ENCODE measurements around the gene SERTAD4.
"Not testable (repeated sequence)": the region's sequence is repeated elsewhere in the genome, so short reads cannot be mapped to it uniquely, and the experiment has no call there.

Gene SERTAD4

DNA sequence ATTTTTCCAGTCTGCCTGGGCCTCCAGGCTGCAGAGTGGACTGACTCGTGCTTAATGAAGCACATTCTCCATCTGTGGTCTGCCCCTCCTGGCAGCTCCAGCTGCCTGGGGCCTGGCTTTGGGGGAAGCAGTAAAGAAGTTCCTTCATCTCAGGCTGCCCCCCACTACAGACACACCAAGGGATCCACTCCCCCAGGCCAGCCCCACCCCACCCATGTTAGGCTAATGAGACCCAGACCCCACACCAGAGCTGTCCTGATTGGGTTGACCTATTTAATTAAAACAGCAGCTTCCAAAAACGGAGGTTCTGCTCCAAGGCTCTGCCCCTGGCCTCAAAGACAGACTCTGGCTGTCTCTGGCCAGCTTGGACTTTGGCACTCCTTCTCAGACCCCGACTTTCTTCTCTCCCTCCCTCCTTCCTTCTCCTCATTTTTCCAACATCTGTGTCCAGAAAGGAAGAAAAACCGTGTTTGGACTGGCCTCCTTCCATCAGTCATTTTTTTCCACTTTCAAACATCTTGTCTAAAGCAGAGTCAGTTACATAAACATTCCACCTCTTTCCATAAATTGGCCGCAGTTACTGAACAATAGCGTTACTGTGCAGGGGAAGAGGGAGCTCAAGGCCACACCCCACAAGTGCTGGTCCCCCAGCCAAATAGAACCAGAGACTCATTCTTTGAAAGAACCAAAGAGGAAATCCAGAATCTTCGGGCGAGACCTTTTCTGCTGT, 29.7 kb downstream of the SERTAD4 start:
- no peak for DNase-seq

DNA sequence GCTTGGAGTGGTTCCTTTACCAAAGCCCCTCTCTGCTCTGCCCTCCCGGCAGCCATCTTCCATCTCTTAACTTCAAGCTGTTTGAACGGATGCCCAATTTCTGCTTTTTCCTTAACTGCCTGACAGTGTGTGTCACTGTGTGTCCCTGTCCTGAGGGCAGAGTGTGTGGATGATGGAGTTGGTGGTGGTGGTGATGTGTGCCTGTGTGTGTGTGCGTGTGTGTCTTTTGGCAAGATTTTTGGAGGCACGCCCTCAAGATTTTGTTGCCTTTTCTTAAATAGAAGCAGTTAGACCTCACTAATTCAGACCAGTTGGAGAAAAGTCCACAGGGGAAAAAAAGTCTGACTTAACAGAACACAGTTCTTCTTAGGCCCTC, 30.3 kb downstream of the SERTAD4 start:
- DNase-seq: no peak

DNA sequence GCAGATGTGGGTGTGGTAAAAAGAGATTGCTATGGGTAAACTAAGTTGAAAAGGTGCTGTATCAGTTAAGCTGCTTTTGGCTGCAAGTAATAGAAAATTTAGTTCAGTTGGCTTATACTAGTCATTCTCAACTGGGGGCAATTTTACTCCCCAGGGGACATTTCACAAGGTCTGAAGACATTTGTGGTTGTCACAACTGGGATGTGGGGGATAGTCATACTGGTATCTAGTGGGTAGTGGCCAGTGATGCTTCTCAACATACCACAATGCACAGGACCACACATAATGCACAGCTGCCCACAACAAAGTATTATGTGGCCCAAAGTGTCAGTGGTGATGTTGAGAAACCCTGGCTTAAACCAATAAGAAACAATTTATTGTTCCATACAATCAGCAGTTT, 31.4 kb downstream of the SERTAD4 start:
- DNase-seq: no peak

DNA sequence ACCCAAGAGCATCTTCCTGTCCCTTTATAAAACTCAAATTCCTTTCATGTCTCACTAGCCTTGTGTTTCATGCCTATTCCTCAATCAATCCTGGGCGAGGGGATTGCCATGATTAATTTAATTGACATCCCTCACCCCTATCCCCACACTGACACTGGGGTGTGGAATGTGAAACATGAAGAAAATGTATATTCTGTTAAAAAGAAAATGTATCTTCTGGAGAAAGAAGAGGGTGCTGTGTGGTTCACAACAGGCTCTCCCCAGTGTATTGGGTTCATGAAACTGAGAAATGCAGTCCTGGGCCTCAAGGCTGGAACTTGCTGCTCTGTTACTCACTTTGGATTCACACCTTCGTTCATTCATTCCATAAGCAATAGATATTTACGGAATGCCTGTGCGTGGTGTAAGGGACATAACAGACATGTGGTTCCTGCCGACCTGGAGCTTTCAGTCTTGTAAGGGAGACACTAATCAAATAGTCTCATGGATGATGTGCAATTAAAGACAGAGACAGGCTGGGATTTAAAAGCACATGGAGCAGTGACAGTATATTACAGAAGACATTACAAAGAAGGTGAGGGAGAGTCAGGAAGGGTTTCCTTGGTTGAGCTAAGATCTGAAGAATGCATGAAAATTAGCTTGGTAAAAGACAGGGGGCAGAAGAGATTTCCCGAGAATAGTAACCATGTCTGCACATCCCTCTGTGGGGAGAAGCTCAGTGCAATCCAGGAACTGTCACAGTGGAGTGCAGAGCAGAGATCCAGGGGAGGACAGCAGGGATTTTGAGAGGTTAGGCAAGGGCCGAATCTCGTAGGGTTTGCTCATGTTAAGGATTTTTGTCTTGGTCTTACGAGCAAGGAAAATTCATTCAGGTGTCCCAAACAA, 32.1 kb downstream of the SERTAD4 start:
- no peak for DNase-seq

DNA sequence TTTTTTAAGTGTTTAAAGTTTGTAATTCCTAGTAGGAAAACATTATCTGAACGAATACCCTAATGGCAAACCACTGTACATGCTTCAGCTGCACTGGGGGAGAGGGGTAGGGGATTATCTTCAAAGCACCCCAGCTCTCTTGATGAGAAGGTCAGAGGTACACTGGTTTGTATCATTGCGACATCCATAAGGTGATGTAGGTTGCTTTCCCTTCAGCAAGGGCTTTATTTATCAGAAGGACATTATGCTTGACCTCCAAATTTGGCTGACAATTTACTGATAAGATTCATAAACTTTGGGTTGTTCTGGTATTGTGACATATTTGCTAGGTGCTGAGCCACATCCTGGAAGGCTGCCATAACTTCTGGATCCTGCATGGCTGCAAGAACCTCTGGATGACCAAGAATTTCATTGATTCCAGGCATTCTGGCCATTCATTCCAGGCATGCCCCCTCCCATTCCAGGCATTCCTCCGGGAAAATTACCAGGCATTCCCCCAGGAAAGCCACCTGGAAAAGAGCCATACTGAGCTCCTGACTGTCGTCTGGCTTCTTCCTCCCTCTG, 32.9 kb downstream of the SERTAD4 start:
- not testable (repeated sequence) for DNase-seq

DNA sequence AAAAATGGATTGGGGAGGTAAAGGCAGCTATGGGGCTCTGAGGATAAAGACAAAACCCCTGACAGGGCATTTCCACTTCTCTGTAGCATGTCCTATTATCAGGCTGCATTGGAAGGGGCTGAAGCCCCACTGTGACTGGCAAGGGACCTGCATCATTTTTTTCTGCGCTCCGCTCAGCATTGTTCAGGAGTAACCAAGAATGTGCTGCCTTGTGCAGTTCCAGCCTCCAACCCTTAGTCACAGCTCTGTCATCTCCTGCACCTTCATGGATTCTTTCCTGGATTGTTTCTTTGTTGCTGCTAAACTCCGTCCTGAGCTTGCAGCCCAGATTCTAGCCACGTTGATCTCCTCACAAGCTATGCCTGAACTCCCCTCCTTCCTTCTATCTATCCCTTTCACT, 37.4 kb downstream of the SERTAD4 start:
- no peak for DNase-seq

DNA sequence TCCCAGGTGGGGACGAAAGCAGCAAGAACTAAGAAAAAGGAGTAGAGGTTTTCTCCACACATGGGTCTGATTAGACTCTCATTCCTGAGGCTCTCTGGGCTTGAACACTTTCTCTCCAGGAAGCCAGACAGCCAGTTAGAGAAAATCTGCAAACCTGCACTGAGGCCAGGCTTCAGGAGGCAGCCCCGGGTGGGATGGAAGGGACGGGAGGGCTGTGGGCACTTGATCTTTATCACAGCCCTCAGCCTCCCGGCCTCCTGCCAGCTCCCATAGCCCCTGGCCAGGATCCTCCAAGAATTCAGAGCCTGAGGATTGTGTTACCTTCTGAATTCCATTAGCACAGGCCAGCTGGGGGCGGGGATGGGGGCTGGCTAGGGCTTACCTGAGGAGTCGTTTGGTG, 40.1 kb downstream of the SERTAD4 start:
- DNase-seq: no peak

DNA sequence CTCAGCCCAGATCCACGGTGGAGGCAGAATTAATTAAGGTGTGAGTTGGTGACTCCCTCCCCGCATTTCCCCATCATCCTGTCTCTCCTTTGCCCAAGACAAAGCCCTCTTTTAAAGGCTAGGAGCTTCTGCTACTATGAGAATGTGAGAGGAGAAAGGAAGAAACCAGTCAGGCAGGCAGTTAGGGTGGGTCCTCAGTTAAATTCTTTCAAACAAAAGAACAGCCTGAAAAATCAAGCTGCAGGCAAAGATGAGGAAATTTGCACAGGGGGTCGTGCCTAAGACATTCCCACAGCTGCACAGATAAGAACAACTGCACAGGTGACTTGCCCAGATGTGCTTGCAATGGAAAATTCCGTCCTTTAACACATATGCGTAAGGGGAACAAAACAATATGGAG, 47.6 kb downstream of the SERTAD4 start:
- DNase-seq: no peak

DNA sequence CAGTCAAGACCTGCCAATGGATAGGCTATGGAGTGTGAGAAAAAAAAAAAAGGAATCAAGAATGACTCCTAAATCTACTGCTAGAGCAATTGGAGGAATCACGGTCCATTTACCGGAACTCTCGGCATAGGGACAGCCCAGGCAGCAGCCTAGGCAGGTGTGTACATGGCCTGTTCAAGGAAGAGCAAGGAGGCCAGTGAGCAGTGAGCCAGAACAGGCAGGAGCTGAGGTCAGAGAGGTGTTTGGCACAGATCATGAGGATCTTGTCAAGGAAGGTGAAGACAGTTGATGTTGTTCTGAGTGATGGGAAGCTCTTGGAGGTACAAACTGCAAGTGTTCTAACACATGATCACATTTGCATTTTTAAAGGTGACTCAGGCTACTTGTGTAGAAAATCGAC, 55.5 kb downstream of the SERTAD4 start:
- no peak for DNase-seq

DNA sequence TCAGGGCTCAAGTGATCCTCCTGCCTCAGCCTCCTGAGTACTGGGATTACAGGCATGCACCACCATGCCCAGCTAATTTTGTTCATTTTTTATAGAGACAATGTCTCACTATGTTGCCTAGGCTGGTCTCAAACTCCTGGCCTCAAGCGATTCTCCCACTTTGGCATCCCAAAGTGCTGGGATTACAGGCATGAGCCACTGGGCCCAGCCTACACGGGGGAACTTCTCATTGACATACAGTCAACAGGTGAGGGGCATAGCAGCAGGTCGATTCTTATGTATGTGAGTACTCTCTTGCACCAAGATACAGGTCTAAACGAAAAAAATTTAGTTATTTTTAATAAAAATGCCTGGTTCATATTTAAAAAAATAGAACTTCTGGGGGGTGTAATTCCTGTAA, 56.7 kb downstream of the SERTAD4 start:
- no peak for DNase-seq

DNA sequence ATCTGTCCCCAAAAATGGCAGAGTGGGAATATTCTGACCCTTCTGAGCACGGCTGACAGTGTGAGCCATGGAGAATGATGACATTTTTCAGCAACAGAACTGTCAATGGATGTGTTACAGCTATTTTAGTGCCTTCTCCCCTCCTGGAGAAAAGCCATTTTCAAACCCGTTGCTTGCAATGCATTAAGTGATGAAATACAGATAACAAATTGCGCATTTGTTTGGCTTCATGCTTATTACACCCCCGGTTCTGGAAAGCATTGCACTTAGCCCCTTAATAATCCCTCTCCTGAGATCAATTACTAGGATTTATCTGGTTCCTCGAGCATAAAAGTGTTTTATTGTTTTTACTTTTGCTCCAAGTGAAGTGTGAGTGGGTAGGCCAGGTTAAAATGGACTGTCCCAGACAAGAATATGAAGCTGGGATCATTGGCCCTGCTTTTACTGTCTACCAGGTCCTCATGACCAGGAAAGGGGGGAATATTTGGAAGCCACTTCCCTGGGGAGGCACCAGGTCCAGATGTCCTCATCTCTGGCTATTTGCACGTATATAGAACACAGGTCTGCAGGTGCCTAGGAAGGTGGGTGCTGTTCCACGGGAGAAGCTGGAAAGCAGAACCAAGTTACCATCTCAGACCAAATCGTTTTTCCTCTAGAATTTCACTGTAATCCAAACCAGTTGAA, 58.6 kb downstream of the SERTAD4 start:
- DNase-seq: no peak

DNA sequence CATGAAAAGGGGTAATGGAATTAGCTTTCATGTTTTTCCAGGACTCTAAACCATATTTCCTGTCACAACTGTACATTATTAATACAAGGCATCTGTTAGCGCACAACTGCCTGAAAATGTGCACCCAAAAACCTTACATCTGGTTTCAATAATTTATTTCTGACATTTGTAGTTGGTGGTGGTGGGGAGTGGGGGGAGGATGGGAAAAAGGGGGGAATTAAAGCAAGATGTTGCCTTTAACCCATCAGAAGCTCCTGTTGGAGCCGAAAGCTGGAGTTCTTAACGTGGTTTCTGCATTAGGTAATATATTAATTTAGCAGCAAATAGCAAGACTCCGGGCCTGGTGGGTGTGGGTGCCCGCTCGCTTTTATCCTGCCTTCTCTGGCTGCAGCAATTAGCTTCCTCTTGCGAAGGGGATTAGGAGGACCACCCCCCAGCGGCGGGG, 59.2 kb downstream of the SERTAD4 start:
- DNase-seq: no peak

DNA sequence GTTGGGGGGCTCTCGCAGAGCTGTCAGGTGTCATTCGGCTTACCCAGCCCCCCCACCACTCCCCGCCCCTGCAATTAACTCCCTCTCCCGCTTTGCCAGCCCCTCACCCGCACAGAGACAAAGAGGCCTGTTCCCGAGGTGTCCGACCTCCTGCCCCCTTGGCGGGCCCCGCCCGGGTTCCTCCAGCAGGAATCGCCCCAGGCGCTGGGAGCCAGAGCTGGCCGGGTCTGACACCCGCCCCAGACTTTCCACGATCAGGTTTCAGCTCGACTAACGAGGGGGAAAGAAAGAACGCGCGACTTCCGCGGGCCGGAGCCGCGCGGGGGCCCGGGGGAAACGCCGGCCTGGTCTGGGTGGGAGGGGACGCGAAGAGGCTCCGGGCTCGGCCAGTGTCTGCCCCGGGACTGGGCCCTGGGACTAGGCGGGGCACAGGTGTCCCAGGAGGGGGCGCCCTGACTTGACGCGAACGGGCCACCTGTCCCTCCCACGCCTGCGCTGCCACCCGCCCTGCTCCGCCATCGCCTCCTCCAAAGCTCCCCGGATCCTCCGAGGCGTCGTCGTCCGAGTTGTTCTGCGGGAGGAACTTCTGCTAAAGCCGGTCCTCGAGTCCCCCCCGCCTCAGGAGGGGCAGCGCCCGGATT, 59.8 kb downstream of the SERTAD4 start:
- DNase-seq: no peak

DNA sequence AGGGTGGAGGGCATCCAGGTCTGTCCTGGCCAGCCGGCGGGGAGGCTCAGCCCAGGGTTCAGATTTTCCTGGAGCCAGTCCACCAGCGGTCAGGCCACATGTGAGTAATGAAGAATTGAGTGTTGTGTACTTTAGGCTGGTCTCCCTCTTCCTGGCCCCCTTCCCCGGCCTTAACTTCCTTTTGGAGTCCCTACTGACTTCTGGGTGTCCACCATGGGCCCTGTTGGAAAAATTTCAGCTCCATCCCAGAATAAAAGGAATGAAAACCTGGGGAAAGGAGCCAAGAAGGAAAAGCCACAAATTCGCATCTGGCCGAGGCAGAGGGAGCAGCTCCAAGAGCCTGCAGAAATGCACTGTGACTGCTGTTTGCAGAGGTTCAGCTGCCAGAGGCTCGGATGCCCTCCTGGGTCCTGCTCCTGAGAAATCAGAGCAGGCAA, 60.6 kb downstream of the SERTAD4 start:
- DNase-seq: no peak

DNA sequence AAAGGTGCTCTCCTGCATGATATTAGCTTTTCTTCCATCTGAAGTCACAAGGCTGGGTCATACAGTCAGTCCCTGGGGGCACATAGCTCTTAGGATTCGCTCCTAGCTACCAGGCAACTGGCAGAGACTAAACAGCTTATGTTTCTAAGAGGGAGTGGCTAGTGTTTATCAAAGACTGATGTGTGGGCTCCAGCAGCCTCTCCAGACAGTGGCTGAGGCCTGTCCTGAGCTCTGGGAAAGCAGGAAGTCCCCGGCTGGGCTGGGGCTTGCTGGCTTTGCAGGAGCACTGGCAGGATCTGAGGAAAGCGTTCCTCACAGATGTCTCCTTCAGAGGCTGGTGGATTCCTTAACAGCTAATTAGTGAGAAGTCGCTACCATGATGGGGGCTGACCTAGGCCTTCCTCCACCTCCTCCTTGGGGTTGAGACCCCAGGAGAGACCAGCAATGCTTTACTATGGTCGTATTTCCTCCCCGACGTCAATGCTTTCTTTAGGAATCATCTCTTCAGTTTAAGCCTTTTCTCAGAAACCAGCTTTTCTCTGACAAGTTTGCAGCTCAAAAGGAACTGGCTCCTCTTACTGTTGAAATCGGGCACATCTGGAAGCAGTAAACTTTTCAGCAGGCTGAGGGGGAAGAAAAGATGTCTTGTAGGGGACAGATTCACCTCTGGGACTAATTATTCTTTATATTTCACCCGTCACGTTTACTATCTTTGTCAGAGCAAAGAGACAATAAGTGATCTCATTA, 62.6 kb downstream of the SERTAD4 start:
- no peak for DNase-seq

Data from GDM1 (cell line).